ENCODE data around the gene DOK6. TPM values are rescaled to one million over a fixed set of nuclear protein-coding genes. Genes with fewer than 3 reads are reported as not detected.

DOK6 gene
- total and polyA plus RNA-seq, 2 donors (not counting 3 experiments of a cell fraction or from before 2014, with no cell fraction given): under 0.01 TPM; not detected in 1

GRCh38 chr18:69734536-69734935 is 333.8 kb downstream of the DOK6 start:
- no peak for DNase-seq (ENCODE audit: low read depth, low spot score)
- no peaks in the 10 kb centered on the region for H3K36me3 ChIP-seq (ENCODE audit: control insufficient read depth in 2 of 2, extremely low read depth in 1 of 2, insufficient read depth in 2 of 2, low read length in 2 of 2)
- CTCF ChIA-PET: no interaction called here
- no peaks in the 10 kb centered on the region for H3K79me2 ChIP-seq (ENCODE audit: control insufficient read depth, insufficient read depth, low read length)
- no peak overlapping the region for H3K27ac ChIP-seq (ENCODE audit: insufficient read depth, low read depth, low read length)
- H3K4me2 ChIP-seq (ENCODE audit: insufficient read depth, low read length): no peak overlapping the region
- POLR2A ChIA-PET: no interaction called here
- no peak for TF ChIP-seq POLR2A (IDR thresholded peaks at IDR 0.05; ENCODE audit: low read depth, low read length)
- no peak for TF ChIP-seq MYC (IDR thresholded peaks at IDR 0.05; ENCODE audit: low read depth, low read length)
- no peak overlapping the region for H3K4me3 ChIP-seq (replicated peaks in 1 of 3; ENCODE audit: insufficient read depth in 1 of 3, low read depth in 1 of 3, low read length in 3 of 3)
- intact Hi-C loops (cut with micrococcal nuclease) (no loop called here), dilution Hi-C loops (cut with MboI; ENCODE audit: extremely low pct_ligation_motif_present, low sequenced_read_pairs) (no loop called here)
- H3K27me3 ChIP-seq (ENCODE audit: control insufficient read depth in 2 of 2, insufficient read depth in 2 of 2, low read length in 2 of 2): no peaks in the 10 kb centered on the region
- H3K9ac ChIP-seq (replicated peaks; ENCODE audit: extremely low read depth, insufficient read depth, low read length): no peak overlapping the region
- BruUV-seq (replicated peaks): no TSS peak
- no peaks in the 10 kb centered on the region for H3K9me1 ChIP-seq (replicated peaks; ENCODE audit: control insufficient read depth, extremely low read depth, insufficient read depth, low read length)
- no peak overlapping the region for H2AFZ ChIP-seq (ENCODE audit: low read depth, low read length)
- H3K9me3 ChIP-seq (replicated peaks; ENCODE audit: control insufficient read depth, insufficient read depth, low read length): no peaks in the 10 kb centered on the region
- H3K4me1 ChIP-seq (ENCODE audit: control insufficient read depth, extremely low read depth, insufficient read depth, low read length): no peaks in the 10 kb centered on the region
- no peaks in the 10 kb centered on the region for H4K20me1 ChIP-seq (replicated peaks; ENCODE audit: control insufficient read depth, extremely low read depth, insufficient read depth, low read length)
- FAIRE-seq: no peak

GRCh38 chr18:69736730-69737129 is 336.0 kb downstream of the DOK6 start:
- FAIRE-seq: no peak
- H3K4me1 ChIP-seq (ENCODE audit: control insufficient read depth, extremely low read depth, insufficient read depth, low read length): no peaks in the 10 kb centered on the region
- DNase-seq (ENCODE audit: low read depth, low spot score): no peak
- H3K9me3 ChIP-seq (replicated peaks; ENCODE audit: control insufficient read depth, insufficient read depth, low read length): no peaks in the 10 kb centered on the region
- no peak overlapping the region for H3K27ac ChIP-seq (ENCODE audit: insufficient read depth, low read depth, low read length)
- H3K27me3 ChIP-seq (ENCODE audit: control insufficient read depth in 2 of 2, insufficient read depth in 2 of 2, low read length in 2 of 2): no peaks in the 10 kb centered on the region
- no peak overlapping the region for H3K9ac ChIP-seq (replicated peaks; ENCODE audit: extremely low read depth, insufficient read depth, low read length)
- POLR2A ChIA-PET: no interaction called here
- H3K79me2 ChIP-seq (ENCODE audit: control insufficient read depth, insufficient read depth, low read length): no peaks in the 10 kb centered on the region
- H3K4me2 ChIP-seq (ENCODE audit: insufficient read depth, low read length): no peak overlapping the region
- dilution Hi-C loops (cut with MboI; ENCODE audit: extremely low pct_ligation_motif_present, low sequenced_read_pairs): no loop called here
- H2AFZ ChIP-seq (ENCODE audit: low read depth, low read length): no peak overlapping the region
- CTCF ChIA-PET: no interaction called here
- H3K4me3 ChIP-seq (replicated peaks in 1 of 3; ENCODE audit: insufficient read depth in 1 of 3, low read depth in 1 of 3, low read length in 3 of 3): no peak overlapping the region
- TF ChIP-seq CTCF (IDR thresholded peaks at IDR 0.05; ENCODE audit: extremely low read depth in 1 of 2, insufficient read depth in 1 of 2, low read depth in 1 of 2, low read length in 2 of 2): no peak
- no peak for TF ChIP-seq EZH2 (IDR thresholded peaks at IDR 0.05; ENCODE audit: borderline replicate concordance, low read depth, low read length, severe bottlenecking)
- TF ChIP-seq FOS (IDR thresholded peaks at IDR 0.05; ENCODE audit: borderline replicate concordance, insufficient read depth, low read length): no peak
- no peak for TF ChIP-seq GATA2 (IDR thresholded peaks at IDR 0.05; ENCODE audit: insufficient read depth, insufficient read length, low read depth, low read length)
- no peak for TF ChIP-seq MYC (IDR thresholded peaks at IDR 0.05; ENCODE audit: low read depth, low read length)
- TF ChIP-seq JUN (IDR thresholded peaks at IDR 0.05; ENCODE audit: borderline replicate concordance, insufficient read depth, insufficient read length, low read depth): no peak
- no peak for TF ChIP-seq MAX (IDR thresholded peaks at IDR 0.05; ENCODE audit: insufficient read depth, insufficient read length)
- no peaks in the 10 kb centered on the region for H3K9me1 ChIP-seq (replicated peaks; ENCODE audit: control insufficient read depth, extremely low read depth, insufficient read depth, low read length)
- no TSS peak for BruUV-seq (replicated peaks)
- H4K20me1 ChIP-seq (replicated peaks; ENCODE audit: control insufficient read depth, extremely low read depth, insufficient read depth, low read length): no peaks in the 10 kb centered on the region
- intact Hi-C loops (cut with micrococcal nuclease): no loop called here
- H3K36me3 ChIP-seq (ENCODE audit: control insufficient read depth in 2 of 2, extremely low read depth in 1 of 2, insufficient read depth in 2 of 2, low read length in 2 of 2): no peaks in the 10 kb centered on the region

Measured in endothelial cell of umbilical vein (primary cell).